Bronchial epithelial cell (primary cell): ENCODE results near the gene CARD16. TPM values are rescaled to one million over a fixed set of nuclear protein-coding genes. Genes with fewer than 3 reads are reported as not detected.
A peak's percentile ranks its signal among the peaks of the same experiment; 100 is the strongest.

ENCODE experiments used
- DNase-seq: peaks from one replicate; pipeline ENCODE4 v3.0.0-alpha.2; 2010; ENCODE audit warnings: low read depth
- FAIRE-seq: peaks from 2 replicates; lab custom pipeline; 2011; peaks lifted over from hg19 to GRCh38; lab: Jason Lieb, UNC
- H3K27me3 ChIP-seq: 2 replicates; pipeline ENCODE4 v1.5.1; 2011; ENCODE audit warnings: low read length; ENCODE audit not compliant: control insufficient read depth, insufficient read depth
- H3K36me3 ChIP-seq: 2 replicates; pipeline ENCODE4 v1.5.1; 2011; ENCODE audit warnings: low read length; ENCODE audit not compliant: control insufficient read depth, insufficient read depth
- H3K4me3 ChIP-seq: 2 replicates; pipeline ENCODE4 v1.5.1; 2011; ENCODE audit warnings: mild to moderate bottlenecking, low read depth, low read length, control low read depth
- CTCF ChIP-seq: IDR thresholded peaks from 2 replicates; pipeline ENCODE4 v1.5.1; 2011; ENCODE audit warnings: mild to moderate bottlenecking, moderate library complexity, low read length, control low read depth, inconsistent platforms; ENCODE audit not compliant: insufficient read depth, severe bottlenecking
- total RNA-seq: library from RNA; depleted of rRNA; stranded (reverse); fragments of >200 nt; gene quantifications from 2 replicates; pipeline ENCODE4 v1.2.1, GENCODE V29; 2014

CARD16 gene
- total RNA-seq, 1 donor from 2014 or later = 0.53 TPM

- DNase-seq = no peak
- FAIRE-seq = no peak
- no peaks in the 10 kb centered on the region for H3K27me3 ChIP-seq
- H3K4me3 ChIP-seq = no peak overlapping the region
- no peak for TF ChIP-seq CTCF
- peaks cover 2% of the 10 kb centered on the region for H3K36me3 ChIP-seq
These were observed 22.6 kb downstream of the CARD16 start for GRCh38 chr11:105022527-105022926.

GRCh38 chr11:105007463-105007862 is 37.7 kb downstream of the CARD16 start:
- no peak for TF ChIP-seq CTCF
- no peak for FAIRE-seq
- Histone ChIP-seq H3K4me3 (no peak overlapping the region), H3K27me3 (no peaks in the 10 kb centered on the region), H3K36me3 (no peaks in the 10 kb centered on the region)
- no peak for DNase-seq

- H3K27me3 ChIP-seq = no peaks in the 10 kb centered on the region
- TF ChIP-seq CTCF = no peak
- H3K36me3 ChIP-seq = no peaks in the 10 kb centered on the region
- DNase-seq (no peak), FAIRE-seq (no peak)
- H3K4me3 ChIP-seq = no peak overlapping the region
These were observed 39.7 kb downstream of the CARD16 start for GRCh38 chr11:105005451-105005845.

- Histone ChIP-seq H3K27me3 (no peaks in the 10 kb centered on the region), H3K4me3 (no peak overlapping the region), H3K36me3 (no peaks in the 10 kb centered on the region)
- FAIRE-seq = no peak
- no peak for TF ChIP-seq CTCF
- DNase-seq = no peak
These were observed 41.1 kb downstream of the CARD16 start for GRCh38 chr11:105004021-105004420.

- Histone ChIP-seq H3K27me3 (peaks cover 2% of the 10 kb centered on the region), H3K4me3 (no peak overlapping the region), H3K36me3 (no peaks in the 10 kb centered on the region)
- no peak for TF ChIP-seq CTCF
- FAIRE-seq (no peak), DNase-seq (no peak)
These were observed 42.0 kb downstream of the CARD16 start for GRCh38 chr11:105003151-105003550.

GRCh38 chr11:105000797-105001196 is 44.3 kb downstream of the CARD16 start:
- Histone ChIP-seq H3K36me3 (no peaks in the 10 kb centered on the region), H3K27me3 (peaks cover 2% of the 10 kb centered on the region), H3K4me3 (no peak overlapping the region)
- FAIRE-seq (no peak), DNase-seq (no peak)
- peak; percentile 54 for TF ChIP-seq CTCF
